ENCODE results near the gene ZC3H4.

DNA sequence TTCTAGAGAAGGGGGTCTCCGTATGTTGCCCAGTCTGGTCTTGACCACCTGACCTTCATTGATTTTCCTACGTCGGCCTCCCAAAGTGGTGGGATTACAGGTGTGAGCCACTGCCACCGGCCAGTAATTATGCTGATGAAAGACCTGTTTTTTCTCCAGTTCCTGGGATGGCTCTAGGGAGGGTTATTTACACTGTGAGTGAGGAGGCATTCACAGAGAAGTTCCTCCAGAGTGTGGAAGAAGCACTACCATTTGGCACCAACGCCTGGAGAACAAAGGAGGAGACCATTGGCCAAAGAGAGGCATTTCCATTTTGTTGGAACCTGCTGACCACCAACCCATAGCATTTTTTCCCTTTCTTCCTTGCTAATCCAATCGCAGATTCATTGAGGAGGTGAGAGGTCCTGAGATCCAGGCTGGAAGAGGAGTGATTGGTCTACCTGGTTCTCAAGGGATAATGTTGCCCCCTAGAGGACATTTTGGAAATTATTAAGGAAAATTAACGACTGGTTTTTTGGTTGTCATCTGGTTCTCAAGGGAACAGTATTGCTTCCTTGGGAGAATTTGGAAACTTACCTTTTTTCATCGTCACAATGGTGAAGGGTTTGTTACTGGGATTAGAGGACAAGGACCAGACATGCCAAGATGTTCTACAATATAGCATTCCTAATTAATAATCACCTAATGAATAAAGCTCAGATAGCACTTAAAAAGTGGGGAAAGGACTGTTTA is 11.5 kb upstream of the ZC3H4 start:
- TF ChIP-seq, protein P1, sequence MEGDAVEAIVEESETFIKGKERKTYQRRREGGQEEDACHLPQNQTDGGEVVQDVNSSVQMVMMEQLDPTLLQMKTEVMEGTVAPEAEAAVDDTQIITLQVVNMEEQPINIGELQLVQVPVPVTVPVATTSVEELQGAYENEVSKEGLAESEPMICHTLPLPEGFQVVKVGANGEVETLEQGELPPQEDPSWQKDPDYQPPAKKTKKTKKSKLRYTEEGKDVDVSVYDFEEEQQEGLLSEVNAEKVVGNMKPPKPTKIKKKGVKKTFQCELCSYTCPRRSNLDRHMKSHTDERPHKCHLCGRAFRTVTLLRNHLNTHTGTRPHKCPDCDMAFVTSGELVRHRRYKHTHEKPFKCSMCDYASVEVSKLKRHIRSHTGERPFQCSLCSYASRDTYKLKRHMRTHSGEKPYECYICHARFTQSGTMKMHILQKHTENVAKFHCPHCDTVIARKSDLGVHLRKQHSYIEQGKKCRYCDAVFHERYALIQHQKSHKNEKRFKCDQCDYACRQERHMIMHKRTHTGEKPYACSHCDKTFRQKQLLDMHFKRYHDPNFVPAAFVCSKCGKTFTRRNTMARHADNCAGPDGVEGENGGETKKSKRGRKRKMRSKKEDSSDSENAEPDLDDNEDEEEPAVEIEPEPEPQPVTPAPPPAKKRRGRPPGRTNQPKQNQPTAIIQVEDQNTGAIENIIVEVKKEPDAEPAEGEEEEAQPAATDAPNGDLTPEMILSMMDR (IDR thresholded peaks at IDR 0.05) = peak; percentile 81
- TF ChIP-seq EZH2 (IDR thresholded peaks at IDR 0.05; ENCODE audit: borderline replicate concordance, insufficient read depth, low read depth, low read length, poor library complexity, severe bottlenecking) = no peak
